ENCODE results near the gene PRKD1.

DNA sequence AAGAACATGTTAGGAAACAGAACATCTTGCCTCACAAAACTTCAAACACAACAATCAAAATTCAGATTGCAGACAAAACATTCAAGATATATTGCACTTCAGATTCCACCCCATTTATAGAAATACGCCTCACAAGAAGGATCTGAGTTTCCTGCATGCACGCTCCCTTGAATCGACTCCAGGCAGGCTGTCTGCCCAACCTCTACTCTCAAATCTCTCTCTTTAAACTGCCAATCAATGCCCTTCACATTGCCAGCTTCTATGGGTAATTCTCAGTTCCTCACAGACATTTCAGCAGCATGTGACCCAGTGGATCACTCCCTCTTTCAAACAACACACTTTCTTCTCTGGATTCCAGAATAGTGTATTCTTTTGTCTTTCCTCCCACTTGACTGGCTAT is 184.1 kb downstream of the PRKD1 start:
- TF ChIP-seq, protein P1, sequence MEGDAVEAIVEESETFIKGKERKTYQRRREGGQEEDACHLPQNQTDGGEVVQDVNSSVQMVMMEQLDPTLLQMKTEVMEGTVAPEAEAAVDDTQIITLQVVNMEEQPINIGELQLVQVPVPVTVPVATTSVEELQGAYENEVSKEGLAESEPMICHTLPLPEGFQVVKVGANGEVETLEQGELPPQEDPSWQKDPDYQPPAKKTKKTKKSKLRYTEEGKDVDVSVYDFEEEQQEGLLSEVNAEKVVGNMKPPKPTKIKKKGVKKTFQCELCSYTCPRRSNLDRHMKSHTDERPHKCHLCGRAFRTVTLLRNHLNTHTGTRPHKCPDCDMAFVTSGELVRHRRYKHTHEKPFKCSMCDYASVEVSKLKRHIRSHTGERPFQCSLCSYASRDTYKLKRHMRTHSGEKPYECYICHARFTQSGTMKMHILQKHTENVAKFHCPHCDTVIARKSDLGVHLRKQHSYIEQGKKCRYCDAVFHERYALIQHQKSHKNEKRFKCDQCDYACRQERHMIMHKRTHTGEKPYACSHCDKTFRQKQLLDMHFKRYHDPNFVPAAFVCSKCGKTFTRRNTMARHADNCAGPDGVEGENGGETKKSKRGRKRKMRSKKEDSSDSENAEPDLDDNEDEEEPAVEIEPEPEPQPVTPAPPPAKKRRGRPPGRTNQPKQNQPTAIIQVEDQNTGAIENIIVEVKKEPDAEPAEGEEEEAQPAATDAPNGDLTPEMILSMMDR (conservative IDR thresholded peaks at IDR 0.05; ENCODE audit: low read depth, low read length): no peak
- no peak for TF ChIP-seq EZH2 (IDR thresholded peaks at IDR 0.05; ENCODE audit: low read length, unreplicated experiment)
